Adrenal gland (tissue), 12 donors: ENCODE measurements around the gene ZKSCAN1. TPM values are rescaled to one million over a fixed set of nuclear protein-coding genes. Genes with fewer than 3 reads are reported as not detected.

Source experiments
- DNase-seq, 7 donors: peaks; one replicate each; pipeline ENCODE4 v3.0.0-alpha.2; 2019 to 2020
- H3K27ac ChIP-seq, 5 donors: fragments of 200-600 bp; sonication (generic) in 4 of 5; 1 replicate in 3 of 5; 2 replicates in 2 of 5; pipeline versions ENCODE4 v1.5.1 to v1.8.0; 2016 to 2020; ENCODE audit warnings: mild to moderate bottlenecking in 1 of 5
- H3K27me3 ChIP-seq: fragments of 200-600 bp; 2 replicates; pipeline ENCODE4 v1.8.0; 2021
- H3K36me3 ChIP-seq, 2 donors: fragments of 200-600 bp; replicated peaks in 1 of 2; 1 replicate in 1 of 2; 2 replicates in 1 of 2; pipeline versions ENCODE4 v1.5.1 to v1.8.0; 2018 to 2022
- H3K4me1 ChIP-seq, 2 donors: fragments of 200-600 bp; replicated peaks in 1 of 2; 1 replicate in 1 of 2; 2 replicates in 1 of 2; pipeline versions ENCODE4 v1.5.1 to v1.8.0; 2018 to 2021
- H3K4me3 ChIP-seq, 4 donors: fragments of 200-600 bp; sonication (generic) in 3 of 4; one replicate each; pipeline ENCODE4 v1.5.1; 2016 to 2018
- H3K9me3 ChIP-seq, 3 donors: fragments of 200-600 bp; sonication (generic) in 1 of 3; replicated peaks in 1 of 3; 1 replicate in 2 of 3; 2 replicates in 1 of 3; pipeline versions ENCODE4 v1.5.1 to v1.8.0; 2016 to 2021
- POLR2A ChIP-seq, 2 donors: fragments of 450-650 bp; IDR thresholded peaks; one replicate each; pipeline ENCODE4 v1.6.1; 2017; ENCODE audit warnings: antibody characterized with exemption in 2 of 2, mild to moderate bottlenecking in 2 of 2, moderate library complexity in 1 of 2
- WGBS, 4 donors: extraction: QIAGEN DNeasy Blood & Tissue Kit in 2 of 4; methylation state at CpG; one replicate each; pipeline versions ENCODE4 v1.1.5 to v1.1.7; 2013 to 2017; 5-methylcytosine and 5-hydroxymethylcytosine counted together
- intact Hi-C, 2 donors: fragments of 100-400 bp; cut with DNase I; formaldehyde crosslinking; loops; one replicate each; pipeline versions ENCODE4 v1.14.1 to v1.15.0; 2022 to 2023
- polyA plus RNA-seq, 3 donors: library from polyadenylated mRNA; stranded (reverse); fragments of 200-250 nt in 2 of 3; fragments of 350-450 nt in 1 of 3; fragmentation: Illumina TruSeq in 1 of 3; extraction: RNeasy Lipid Tissue Mini Kit (QIAGEN cat#74804) in 1 of 3; gene quantifications; one replicate each; pipeline ENCODE4 v1.2.3, GENCODE V29; 2013 to 2014
- total RNA-seq, 9 donors: library from RNA; depleted of rRNA in 4 of 9; stranded (reverse); fragments of >200 nt in 4 of 9; fragments of 120-200 nt in 1 of 9; fragmentation: NEBNext Ultra II Directional in 1 of 9; extraction: Animal tissue kit (Norgen Biotek cat#: 25700) in 1 of 9; gene quantifications; one replicate each; pipeline versions ENCODE4 v1.1.0 to v1.2.4, GENCODE V29; 2013 to 2023
- TF ChIP-seq, protein P1 (sequence below), 6 experiments: fragments of 450-650 bp in 4 of 6; fragments of 200-600 bp in 2 of 6; sonication (generic) in 1 of 6; IDR thresholded peaks; 1 replicate in 5 of 6; 2 replicates in 1 of 6; pipeline versions ENCODE4 v1.5.1 to v1.8.0; 2016 to 2021; ENCODE audit warnings: antibody characterized with exemption in 6 of 6, mild to moderate bottlenecking in 2 of 6, moderate library complexity in 1 of 6
- donor health status: healthy with polysubstance abuse.
- donor health status: Bipolar disorder and iron deficiency.
- donor health status: DM: yes; HTN: yes; CAD: no.
- donor health status: DM: no; HTN: no; CAD: no.
- donor health status: DM: no; HTN: no; CAD: no.
- donor health status: DM: yes; HTN: yes; CAD: no.

ZKSCAN1 gene
- total and polyA plus RNA-seq, 12 donors = 20.3 to 134 (median 48.9) TPM

DNA sequence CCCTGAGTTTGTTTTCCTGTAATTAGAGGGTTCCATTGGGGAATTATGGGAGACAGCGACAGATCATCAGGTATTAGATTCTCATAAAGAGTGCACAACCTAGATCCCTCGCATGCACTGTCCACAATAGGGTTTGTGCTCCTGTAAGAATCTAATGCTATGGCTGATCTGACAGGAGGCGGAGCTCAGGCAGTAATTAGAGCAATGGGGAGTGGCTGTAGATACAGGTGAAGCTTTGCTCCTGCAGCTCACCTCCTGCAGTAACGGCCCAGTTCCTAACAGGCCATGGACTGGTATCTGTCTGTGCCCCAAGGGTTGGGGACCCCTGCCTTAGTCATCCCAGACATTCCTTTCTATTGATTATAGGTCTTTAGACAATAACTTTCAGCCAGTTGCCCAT is 33.3 kb downstream of the ZKSCAN1 start:
- no peak for DNase-seq
- Histone ChIP-seq H3K27ac (no peak overlapping the region), H3K36me3 (no peaks in the 10 kb centered on the region), H3K4me1 (peaks cover 3 to 9% of the 10 kb centered on the region in 2 donors), H3K27me3 (no peaks in the 10 kb centered on the region), H3K4me3 (no peak overlapping the region), H3K9me3 (no peaks in the 10 kb centered on the region)
- intact Hi-C loops = no loop called here
- TF ChIP-seq POLR2A (IDR thresholded peaks at IDR 0.05) = no peak
- TF ChIP-seq, protein P1, sequence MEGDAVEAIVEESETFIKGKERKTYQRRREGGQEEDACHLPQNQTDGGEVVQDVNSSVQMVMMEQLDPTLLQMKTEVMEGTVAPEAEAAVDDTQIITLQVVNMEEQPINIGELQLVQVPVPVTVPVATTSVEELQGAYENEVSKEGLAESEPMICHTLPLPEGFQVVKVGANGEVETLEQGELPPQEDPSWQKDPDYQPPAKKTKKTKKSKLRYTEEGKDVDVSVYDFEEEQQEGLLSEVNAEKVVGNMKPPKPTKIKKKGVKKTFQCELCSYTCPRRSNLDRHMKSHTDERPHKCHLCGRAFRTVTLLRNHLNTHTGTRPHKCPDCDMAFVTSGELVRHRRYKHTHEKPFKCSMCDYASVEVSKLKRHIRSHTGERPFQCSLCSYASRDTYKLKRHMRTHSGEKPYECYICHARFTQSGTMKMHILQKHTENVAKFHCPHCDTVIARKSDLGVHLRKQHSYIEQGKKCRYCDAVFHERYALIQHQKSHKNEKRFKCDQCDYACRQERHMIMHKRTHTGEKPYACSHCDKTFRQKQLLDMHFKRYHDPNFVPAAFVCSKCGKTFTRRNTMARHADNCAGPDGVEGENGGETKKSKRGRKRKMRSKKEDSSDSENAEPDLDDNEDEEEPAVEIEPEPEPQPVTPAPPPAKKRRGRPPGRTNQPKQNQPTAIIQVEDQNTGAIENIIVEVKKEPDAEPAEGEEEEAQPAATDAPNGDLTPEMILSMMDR (IDR thresholded peaks at IDR 0.05) = no peak
- 85 to 98% (median 95%) methylated on average over 4 of the region's 4 CpGs for WGBS, 4 donors

- intact Hi-C loops = loop anchor here (5.0 to 10.0 kb wide), 3 partner anchors 37 to 55 kb away; no protein-coding TSS in a partner anchor
- WGBS, 4 donors = 0 to 1% (median 1%) methylated on average over 29 to 47 of the region's 47 CpGs
- peak; percentile 46 to 95 for TF ChIP-seq POLR2A (IDR thresholded peaks at IDR 0.05)
- TF ChIP-seq, protein P1 (IDR thresholded peaks at IDR 0.05) = peak in 2 of 6 experiments; percentile 9 to 15
- DNase-seq = peak; percentile 84 to 91 (median 88)
- Histone ChIP-seq H3K27ac (peak within 1 kb of the TSS; percentile 80 to 99 (median 96)), H3K4me3 (peak within 1 kb of the TSS; percentile 20 to 76 (median 58)), H3K27me3 (no peaks in the 10 kb centered on the region), H3K36me3 (no peaks in the 10 kb centered on the region), H3K9me3 (no peaks in the 10 kb centered on the region), H3K4me1 (peaks cover 3 to 9% of the 10 kb centered on the region in 2 donors)
Observed at GRCh38 chr7:100049441-100050291, 34.3 kb downstream of the ZKSCAN1 start, which contains the start of gene ZSCAN21. TSS of gene ZSCAN21 (plus strand) at chr7:100049774. CDS start at chr7:100057007, 7,233 bp downstream.

DNA sequence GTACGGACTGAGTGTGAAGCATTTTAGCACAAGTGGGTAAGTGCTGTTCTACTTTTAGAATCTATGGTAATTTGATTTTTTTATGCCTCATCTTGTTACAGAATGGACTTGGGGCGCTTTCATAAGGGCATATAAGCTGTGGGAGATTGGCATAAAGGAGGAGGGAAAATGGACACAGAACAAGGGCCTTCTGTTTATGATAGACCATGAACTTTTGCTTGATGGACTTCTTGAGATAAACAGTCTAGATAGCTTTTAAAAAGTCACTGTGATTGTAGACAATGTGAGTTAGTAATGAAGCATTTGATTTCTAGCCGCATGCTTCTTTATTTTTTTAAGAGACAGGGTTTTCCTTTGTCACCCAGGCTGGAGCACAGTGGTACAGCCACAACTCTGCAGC is 36.2 kb downstream of the ZKSCAN1 start:
- TF ChIP-seq POLR2A (IDR thresholded peaks at IDR 0.05) = no peak
- TF ChIP-seq, protein P1 (IDR thresholded peaks at IDR 0.05) = no peak
- intact Hi-C loops = loop anchor here (5.0 to 10.0 kb wide), 3 partner anchors 39 to 57 kb away; no protein-coding TSS in a partner anchor
- no peak overlapping the region for H3K4me3 ChIP-seq
- H3K4me1 ChIP-seq = peaks cover 3 to 9% of the 10 kb centered on the region in 2 donors
- 74 to 84% (median 78%) methylated on average over 2 to 3 of the region's 3 CpGs for WGBS, 4 donors
- no peak overlapping the region for H3K27ac ChIP-seq
- H3K9me3 ChIP-seq = no peaks in the 10 kb centered on the region
- no peaks in the 10 kb centered on the region for H3K27me3 ChIP-seq
- H3K36me3 ChIP-seq = no peaks in the 10 kb centered on the region
- DNase-seq = no peak

GRCh38 chr7:100053215-100053614 is 37.8 kb downstream of the ZKSCAN1 start:
- H3K27ac ChIP-seq = no peak overlapping the region
- 30 to 48% (median 32%) methylated on average over 3 of the region's 3 CpGs for WGBS, 4 donors
- intact Hi-C loops = loop anchor here (5.0 to 10.0 kb wide), 3 partner anchors 41 to 58 kb away; no protein-coding TSS in a partner anchor
- no peaks in the 10 kb centered on the region for H3K9me3 ChIP-seq
- H3K36me3 ChIP-seq = peaks cover 0 to 11% of the 10 kb centered on the region in 2 donors
- H3K27me3 ChIP-seq = no peaks in the 10 kb centered on the region
- TF ChIP-seq, protein P1 (IDR thresholded peaks at IDR 0.05) = peak; percentile 9 to 70 (median 66)
- TF ChIP-seq POLR2A (IDR thresholded peaks at IDR 0.05) = no peak
- peak; percentile 57 to 84 (median 78) for DNase-seq
- H3K4me3 ChIP-seq = no peak overlapping the region
- H3K4me1 ChIP-seq = peaks cover 3 to 9% of the 10 kb centered on the region in 2 donors
